ENCODE measurements around the gene PPP6R2. TPM values are rescaled to one million over a fixed set of nuclear protein-coding genes. Genes with fewer than 3 reads are reported as not detected.

PPP6R2 gene, protein sequence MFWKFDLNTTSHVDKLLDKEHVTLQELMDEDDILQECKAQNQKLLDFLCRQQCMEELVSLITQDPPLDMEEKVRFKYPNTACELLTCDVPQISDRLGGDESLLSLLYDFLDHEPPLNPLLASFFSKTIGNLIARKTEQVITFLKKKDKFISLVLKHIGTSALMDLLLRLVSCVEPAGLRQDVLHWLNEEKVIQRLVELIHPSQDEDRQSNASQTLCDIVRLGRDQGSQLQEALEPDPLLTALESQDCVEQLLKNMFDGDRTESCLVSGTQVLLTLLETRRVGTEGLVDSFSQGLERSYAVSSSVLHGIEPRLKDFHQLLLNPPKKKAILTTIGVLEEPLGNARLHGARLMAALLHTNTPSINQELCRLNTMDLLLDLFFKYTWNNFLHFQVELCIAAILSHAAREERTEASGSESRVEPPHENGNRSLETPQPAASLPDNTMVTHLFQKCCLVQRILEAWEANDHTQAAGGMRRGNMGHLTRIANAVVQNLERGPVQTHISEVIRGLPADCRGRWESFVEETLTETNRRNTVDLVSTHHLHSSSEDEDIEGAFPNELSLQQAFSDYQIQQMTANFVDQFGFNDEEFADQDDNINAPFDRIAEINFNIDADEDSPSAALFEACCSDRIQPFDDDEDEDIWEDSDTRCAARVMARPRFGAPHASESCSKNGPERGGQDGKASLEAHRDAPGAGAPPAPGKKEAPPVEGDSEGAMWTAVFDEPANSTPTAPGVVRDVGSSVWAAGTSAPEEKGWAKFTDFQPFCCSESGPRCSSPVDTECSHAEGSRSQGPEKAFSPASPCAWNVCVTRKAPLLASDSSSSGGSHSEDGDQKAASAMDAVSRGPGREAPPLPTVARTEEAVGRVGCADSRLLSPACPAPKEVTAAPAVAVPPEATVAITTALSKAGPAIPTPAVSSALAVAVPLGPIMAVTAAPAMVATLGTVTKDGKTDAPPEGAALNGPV
- 44.5 and 58.5 TPM in 2 replicates for total RNA-seq

DNA sequence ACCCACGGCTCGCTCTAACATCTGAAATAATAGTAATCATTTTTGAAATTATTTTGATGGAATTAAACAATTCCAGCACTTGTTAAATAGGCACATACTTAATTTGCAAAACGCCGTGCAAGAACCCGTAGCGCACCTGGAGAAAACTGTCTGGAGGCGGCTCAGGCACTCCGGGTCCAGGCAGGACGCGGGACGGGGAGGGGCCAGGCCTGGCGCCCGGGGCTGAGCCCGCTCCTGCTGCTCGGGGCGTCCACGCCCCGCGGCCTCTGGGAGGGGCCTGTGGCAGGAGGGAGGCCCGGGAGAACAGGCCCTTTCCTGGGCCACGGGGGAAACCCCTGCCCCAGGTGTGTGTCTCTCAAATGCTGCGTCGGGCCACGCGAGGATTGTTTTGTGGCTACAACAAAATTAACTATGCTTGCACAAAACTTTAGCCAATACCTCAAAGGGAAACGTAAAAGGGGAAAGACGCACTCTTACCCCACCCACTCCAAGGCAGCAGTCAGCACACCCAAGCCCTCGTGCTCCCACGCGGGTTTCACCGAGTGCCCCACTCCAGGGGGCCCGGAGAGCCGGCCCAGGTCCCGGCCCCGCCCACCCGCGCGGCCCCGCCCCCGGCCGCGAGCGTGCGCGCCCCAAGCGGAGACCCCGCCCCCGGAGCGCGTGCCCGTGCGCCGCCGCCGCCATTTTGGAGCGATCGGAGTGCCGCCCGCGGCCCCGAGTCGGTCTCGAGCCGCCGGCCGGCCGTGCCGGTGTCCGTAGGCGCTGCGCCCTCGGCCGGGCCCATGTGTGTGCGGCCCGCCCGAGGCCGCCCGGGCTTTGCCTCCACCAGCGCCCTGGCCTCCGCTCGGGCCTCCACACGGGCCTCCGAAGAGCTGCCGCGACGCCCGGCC, at the start of gene PPP6R2:
Gene PPP6R2, plus strand, starts transcription at position 677 of the 890 bp plus-strand sequence. CDS start 50,582 bp downstream, outside the sequence.

DNA sequence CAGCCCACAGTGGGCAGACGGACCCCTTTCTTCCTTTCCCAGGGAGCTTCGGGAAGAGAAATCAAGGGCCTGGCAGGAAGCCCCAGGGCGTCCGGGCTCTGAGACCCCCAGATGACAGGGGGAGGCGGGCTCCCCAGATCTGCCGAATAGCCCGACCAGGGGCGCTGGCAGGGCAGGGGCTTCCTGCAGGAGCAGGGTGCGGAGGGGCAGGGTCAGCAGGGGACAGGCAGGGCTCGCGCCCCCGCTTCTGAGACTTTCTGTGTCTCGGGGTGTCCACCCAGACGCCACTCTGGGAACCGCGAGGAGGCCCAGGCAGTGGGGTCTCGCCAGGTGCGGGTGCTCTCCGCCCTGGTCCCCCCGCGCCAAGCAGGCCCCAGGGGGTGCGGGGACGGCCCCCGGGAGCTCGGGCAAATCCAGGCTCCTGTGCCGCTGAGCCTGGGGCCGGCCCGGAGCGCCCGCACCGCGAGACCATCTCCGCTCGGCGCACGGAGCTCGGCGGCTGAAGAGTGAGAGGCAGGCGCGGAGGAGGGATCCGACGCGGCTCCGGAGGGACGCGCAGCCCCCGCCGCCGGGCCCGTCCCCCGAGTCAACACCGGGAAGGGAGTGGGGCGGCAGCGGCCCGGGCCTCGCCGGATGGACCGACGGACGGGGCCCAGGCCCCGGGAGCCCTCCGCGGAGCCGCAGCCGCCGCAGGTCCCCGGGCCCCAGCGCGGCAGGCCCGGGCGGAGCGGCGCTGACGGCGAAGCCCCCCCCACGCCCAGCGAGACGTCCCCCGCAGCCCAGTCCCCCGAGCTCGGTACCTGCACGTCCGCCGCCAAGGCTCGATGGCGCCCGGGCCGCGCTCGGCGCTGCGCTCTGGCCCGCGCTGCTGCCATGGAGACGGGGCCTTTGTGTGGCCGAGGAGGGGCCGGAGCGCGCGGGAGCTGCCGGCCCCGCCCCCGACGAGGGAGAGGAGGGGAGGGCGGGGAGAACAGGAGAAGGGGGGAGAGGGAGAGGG, 36.1 kb upstream of the PPP6R2 start, which contains the start of gene PLXNB2:
Gene PLXNB2, minus strand, starts transcription at position 894 of the 997 bp plus-strand sequence. CDS start 17,062 bp downstream, outside the sequence.

DNA sequence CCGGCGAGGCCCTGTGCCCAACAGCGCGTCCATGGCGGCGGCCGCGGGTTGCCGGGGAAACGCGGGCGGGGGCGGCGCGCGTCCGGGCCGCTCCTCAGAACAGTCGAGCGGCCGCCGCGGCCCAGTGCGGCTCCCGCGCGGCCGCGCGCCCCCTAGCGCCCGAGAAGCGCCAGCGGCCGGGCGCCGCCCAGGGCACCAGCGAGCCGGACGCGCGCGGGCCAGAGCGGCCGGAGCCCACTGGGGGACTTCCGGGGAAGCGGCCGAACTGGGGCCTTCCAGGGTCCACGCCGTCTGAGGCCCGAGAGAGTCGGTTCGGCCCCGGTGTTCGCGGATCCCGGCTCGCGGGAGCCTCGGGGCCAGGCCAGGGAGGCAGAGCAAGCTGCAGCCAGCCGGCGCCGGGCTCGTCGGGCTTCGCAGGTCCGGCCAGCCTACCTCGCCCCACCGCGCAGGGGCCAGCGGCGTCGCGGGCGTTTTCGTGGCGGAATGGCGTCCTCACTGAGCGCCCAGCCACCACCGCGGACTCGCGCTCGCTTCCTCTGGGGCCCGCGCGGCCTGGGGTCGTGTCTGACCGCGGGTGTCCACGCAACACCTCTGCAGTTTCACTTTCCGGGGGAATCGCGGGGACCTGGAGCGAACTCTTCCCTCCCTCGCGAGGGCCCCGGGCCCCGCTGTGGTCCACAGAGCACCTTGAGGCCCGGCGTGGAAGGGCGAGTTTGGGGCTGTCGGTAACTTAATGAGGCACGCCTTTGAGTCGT, 16.0 kb upstream of the PPP6R2 start, which contains the start of gene DENND6B:
Gene DENND6B, minus strand, starts transcription at position 57 of the 755 bp plus-strand sequence. Its CDS starts 24 bp downstream, at position 33.

DNA sequence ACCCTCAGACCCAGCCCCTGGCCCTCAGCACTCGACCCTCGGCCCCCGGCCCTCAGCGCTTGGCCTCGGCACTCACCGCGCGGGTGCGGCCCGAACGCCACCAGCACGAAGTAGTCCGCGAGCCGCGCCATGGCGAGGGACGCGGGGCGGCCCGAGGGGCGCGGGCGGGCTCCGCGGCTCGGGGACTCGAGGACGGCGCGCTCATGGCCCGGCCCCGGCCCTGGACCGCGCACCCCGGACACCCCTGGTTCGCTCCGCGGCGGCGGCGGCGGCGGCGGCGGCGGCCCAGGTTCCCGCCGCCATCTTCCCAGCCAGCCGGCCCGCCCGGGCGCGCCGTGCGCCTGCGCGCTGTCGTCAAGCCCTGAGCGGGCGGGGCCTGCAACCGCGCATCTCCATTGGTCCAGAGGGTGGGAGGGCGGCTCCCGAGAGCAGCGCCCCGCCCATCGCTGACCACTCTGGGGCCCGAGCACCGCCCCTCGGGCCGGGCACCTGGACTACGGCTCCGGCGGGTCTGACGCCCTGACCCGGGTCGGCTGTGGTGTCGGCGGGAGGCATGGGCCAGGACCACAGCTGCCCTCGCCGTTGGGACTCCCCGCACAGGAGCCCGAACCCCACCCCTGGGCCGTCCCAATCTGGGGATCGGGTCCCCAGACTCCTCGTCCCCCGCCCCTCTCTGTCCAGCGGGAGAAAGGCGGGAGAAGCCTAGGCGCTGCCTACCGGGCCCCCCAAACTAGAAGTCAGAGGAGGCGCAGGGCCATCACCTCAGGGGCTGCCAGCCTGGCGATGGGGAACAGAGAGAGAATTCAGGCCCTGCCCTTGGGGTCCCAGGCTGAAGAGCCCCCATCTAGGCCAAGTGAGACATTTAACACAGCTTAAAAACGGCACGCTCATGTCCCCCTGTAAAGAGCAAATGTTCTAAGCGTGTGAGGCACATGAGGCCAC, 131.9 kb downstream of the PPP6R2 start, which contains the start of gene SBF1:
Gene SBF1, minus strand, starts transcription at position 326 of the 942 bp plus-strand sequence. Its CDS starts 195 bp downstream, at position 131.

DNA sequence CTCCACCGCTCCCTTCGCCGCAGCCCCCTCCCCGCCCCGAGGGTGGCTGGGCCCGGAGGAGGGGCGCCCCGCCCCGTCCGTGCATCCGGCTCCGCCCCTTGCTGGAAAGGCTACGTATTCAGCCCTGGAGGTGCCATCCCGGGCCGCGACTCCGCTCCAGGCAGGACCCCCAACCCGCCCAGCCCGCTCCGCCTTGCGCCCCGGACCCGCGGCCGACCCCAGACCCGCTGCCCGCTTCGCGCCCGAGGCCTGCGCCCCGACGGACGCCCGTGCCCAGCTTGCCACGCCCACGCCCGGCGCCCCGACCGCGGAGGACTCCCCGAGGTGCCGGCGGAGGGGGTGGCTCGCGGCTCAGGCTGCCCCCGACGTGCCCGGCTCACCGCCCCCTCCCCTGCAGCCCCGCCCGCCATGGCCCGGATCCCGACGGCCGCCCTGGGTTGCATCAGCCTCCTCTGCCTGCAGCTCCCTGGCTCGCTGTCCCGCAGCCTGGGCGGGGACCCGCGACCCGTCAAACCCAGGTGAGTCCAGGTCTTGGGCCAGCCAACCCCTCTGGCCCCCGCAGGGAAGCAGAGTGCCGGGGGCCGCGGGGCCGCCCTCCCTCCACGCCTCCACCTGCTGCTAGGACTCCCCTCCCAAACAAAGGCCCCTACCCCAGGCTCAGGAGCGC, 138.4 kb downstream of the PPP6R2 start, which contains the start of gene ADM2:
Gene ADM2, plus strand, starts transcription at position 104 of the 667 bp plus-strand sequence. Its CDS starts 305 bp downstream, at position 409.

DNA sequence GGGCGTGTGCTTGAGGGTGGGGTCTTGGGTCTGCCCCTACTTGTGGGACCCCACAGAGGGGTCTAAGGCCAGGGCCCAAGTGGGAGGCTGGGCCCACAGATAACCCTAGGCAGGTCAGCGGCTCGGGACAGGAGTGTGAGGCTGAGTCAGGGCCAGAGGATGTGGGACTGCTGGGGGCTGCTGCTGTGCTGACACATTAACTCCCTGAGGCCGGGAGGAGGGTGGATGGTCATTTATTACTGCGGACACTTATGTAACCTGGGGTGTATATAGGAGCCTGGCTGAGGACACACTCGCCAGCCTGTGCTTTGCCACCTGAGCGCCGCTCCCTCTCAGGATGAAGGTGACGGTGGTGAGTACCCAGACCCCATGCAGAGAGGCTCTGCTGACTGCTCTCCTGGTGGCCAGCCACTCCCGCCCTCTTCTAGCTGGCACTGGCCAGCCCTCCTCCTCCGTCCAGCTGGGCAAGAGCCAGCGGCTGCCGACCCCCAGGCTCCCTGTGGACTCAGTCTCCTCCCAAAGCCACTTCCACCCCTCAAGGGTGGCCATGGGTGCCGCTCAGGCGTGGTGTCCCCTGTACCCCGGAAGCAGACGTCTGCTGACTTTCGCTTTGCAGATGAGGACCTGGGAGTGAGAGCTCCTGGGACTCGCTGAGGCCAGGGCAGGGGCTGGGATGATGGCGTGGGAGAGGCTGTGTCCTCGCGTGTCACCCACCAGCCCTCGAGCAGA, 143.6 kb downstream of the PPP6R2 start, which contains the start of gene MIOX:
Gene MIOX, plus strand, starts transcription at position 299 of the 729 bp plus-strand sequence. Its CDS starts 39 bp downstream, at position 338.

Other genes starting within 250 kb of the PPP6R2 start
- gene PANX2, start 172.6 kb upstream of the PPP6R2 start, total RNA-seq, result 0.15 and 0.65 TPM in 2 replicates
- gene TRABD, start 157.4 kb upstream of the PPP6R2 start, total RNA-seq, result 26.9 and 36.7 TPM in 2 replicates
- gene SELENOO, start 142.3 kb upstream of the PPP6R2 start, total RNA-seq, result 22.1 and 29.2 TPM in 2 replicates
- 25.0 and 26.1 TPM in 2 replicates for gene TUBGCP6, start 98.3 kb upstream of the PPP6R2 start, total RNA-seq
- gene HDAC10, start 92.1 kb upstream of the PPP6R2 start, total RNA-seq, result 20.5 and 20.7 TPM in 2 replicates
- 50.7 and 59.1 TPM in 2 replicates for gene MAPK12, start 81.6 kb upstream of the PPP6R2 start, total RNA-seq
- 10.5 and 17.9 TPM in 2 replicates for gene MAPK11, start 72.9 kb upstream of the PPP6R2 start, total RNA-seq
- gene PLXNB2, start 35.7 kb upstream of the PPP6R2 start, total RNA-seq, result 44.5 and 45.5 TPM in 2 replicates
- gene DENND6B, start 16.3 kb upstream of the PPP6R2 start, total RNA-seq, result 0.76 and 1.3 TPM in 2 replicates
- gene SBF1, start 131.7 kb downstream of the PPP6R2 start, total RNA-seq, result 40.4 and 40.6 TPM in 2 replicates
- 0.46 and 0.97 TPM in 2 replicates for gene ADM2, start 138.2 kb downstream of the PPP6R2 start, total RNA-seq
- gene MIOX, start 143.5 kb downstream of the PPP6R2 start, total RNA-seq, result not detected in 2 replicates
- 21.8 and 22.2 TPM in 2 replicates for gene LMF2, start 164.4 kb downstream of the PPP6R2 start, total RNA-seq
- 27.6 and 43.0 TPM in 2 replicates for gene NCAPH2, start 164.9 kb downstream of the PPP6R2 start, total RNA-seq
- 2.9 and 4.9 TPM in 2 replicates for gene SCO2, start 182.3 kb downstream of the PPP6R2 start, total RNA-seq
- 8.1 and 25.5 TPM in 2 replicates for gene TYMP, start 186.7 kb downstream of the PPP6R2 start, total RNA-seq
- under 0.01 and 0.30 TPM in 2 replicates for gene KLHDC7B, start 202.6 kb downstream of the PPP6R2 start, total RNA-seq
- gene SYCE3, start 219.6 kb downstream of the PPP6R2 start, total RNA-seq, result not detected in 2 replicates
- gene CPT1B, start 235.1 kb downstream of the PPP6R2 start, total RNA-seq, result 0.65 and 2.6 TPM in 2 replicates
- 27.1 and 32.8 TPM in 2 replicates for gene CHKB, start 239.5 kb downstream of the PPP6R2 start, total RNA-seq

Measured in epithelial cell of umbilical artery (primary cell).